OCI-LY7 (cell line): Measurements from ENCODE around the gene RRM1.

Source experiments
- CTCF ChIP-seq: fragments of 200-600 bp; sonication (generic); conservative IDR thresholded peaks from 2 replicates; pipeline ENCODE4 v1.5.1; 2014; ENCODE audit warnings: mild to moderate bottlenecking, antibody characterized with exemption, low read length, moderate library complexity, mixed read lengths
- EZH2phosphoT487 ChIP-seq: fragments of 200-600 bp; sonication (generic); IDR thresholded peaks from 2 replicates; pipeline ENCODE4 v1.6.1; 2018; ENCODE audit warnings: low read depth, borderline replicate concordance, mild to moderate bottlenecking, mixed run types, antibody characterized with exemption, low read length, moderate library complexity, mixed read lengths

GRCh38 chr11:4123218-4123617 lies 28.6 kb downstream of the RRM1 start:
- no peak for TF ChIP-seq CTCF
- no peak for TF ChIP-seq EZH2phosphoT487
